Lower leg skin (tissue), 3 donors: ENCODE results near the gene TNNC1.

Experiments used
- POLR2A ChIP-seq, 2 donors: fragments of 450-650 bp; IDR thresholded peaks; one replicate each; pipeline ENCODE4 v1.6.1; 2016 to 2017; ENCODE audit warnings: antibody characterized with exemption in 2 of 2, mild to moderate bottlenecking in 1 of 2, moderate library complexity in 1 of 2
- TF ChIP-seq, protein P1 (sequence below), 3 donors: fragments of 450-650 bp; IDR thresholded peaks; one replicate each; pipeline ENCODE4 v1.5.1; 2016; ENCODE audit warnings: antibody characterized with exemption in 3 of 3, mild to moderate bottlenecking in 3 of 3, moderate library complexity in 2 of 3

GRCh38 chr3:52436500-52437149 lies 17.2 kb downstream of the TNNC1 start:
- TF ChIP-seq, protein P1, sequence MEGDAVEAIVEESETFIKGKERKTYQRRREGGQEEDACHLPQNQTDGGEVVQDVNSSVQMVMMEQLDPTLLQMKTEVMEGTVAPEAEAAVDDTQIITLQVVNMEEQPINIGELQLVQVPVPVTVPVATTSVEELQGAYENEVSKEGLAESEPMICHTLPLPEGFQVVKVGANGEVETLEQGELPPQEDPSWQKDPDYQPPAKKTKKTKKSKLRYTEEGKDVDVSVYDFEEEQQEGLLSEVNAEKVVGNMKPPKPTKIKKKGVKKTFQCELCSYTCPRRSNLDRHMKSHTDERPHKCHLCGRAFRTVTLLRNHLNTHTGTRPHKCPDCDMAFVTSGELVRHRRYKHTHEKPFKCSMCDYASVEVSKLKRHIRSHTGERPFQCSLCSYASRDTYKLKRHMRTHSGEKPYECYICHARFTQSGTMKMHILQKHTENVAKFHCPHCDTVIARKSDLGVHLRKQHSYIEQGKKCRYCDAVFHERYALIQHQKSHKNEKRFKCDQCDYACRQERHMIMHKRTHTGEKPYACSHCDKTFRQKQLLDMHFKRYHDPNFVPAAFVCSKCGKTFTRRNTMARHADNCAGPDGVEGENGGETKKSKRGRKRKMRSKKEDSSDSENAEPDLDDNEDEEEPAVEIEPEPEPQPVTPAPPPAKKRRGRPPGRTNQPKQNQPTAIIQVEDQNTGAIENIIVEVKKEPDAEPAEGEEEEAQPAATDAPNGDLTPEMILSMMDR (IDR thresholded peaks at IDR 0.05) = no peak
- no peak for TF ChIP-seq POLR2A (IDR thresholded peaks at IDR 0.05)
